Fibroblast of villous mesenchyme (primary cell): ENCODE data around the gene PRSS23. TPM values are rescaled to one million over a fixed set of nuclear protein-coding genes. Genes with fewer than 3 reads are reported as not detected.

ENCODE experiments used
- DNase-seq: peaks from one replicate; pipeline ENCODE4 v3.0.0-alpha.2; 2010; ENCODE audit warnings: low read depth
- H3K4me3 ChIP-seq: 2 replicates; pipeline ENCODE4 v1.5.1; 2011; ENCODE audit warnings: low read depth, mild to moderate bottlenecking, low read length
- CTCF ChIP-seq: IDR thresholded peaks from 2 replicates; pipeline ENCODE4 v1.5.1; 2012; ENCODE audit warnings: low read depth, mild to moderate bottlenecking, low read length; ENCODE audit not compliant: insufficient read depth
- total RNA-seq: library from RNA; depleted of rRNA; stranded (reverse); fragments of >200 nt; gene quantifications from 2 replicates; pipeline ENCODE4 v1.2.3, GENCODE V29; 2012

Gene PRSS23
- total RNA-seq, 1 donor: 136 TPM

GRCh38 chr11:86803136-86804045 is 3.0 kb downstream of the PRSS23 start:
- DNase-seq: no peak
- no peak overlapping the region for H3K4me3 ChIP-seq
- no peak for TF ChIP-seq CTCF

GRCh38 chr11:86804951-86805350 is 4.6 kb downstream of the PRSS23 start:
- TF ChIP-seq CTCF: no peak
- no peak overlapping the region for H3K4me3 ChIP-seq
- DNase-seq: no peak

DNA sequence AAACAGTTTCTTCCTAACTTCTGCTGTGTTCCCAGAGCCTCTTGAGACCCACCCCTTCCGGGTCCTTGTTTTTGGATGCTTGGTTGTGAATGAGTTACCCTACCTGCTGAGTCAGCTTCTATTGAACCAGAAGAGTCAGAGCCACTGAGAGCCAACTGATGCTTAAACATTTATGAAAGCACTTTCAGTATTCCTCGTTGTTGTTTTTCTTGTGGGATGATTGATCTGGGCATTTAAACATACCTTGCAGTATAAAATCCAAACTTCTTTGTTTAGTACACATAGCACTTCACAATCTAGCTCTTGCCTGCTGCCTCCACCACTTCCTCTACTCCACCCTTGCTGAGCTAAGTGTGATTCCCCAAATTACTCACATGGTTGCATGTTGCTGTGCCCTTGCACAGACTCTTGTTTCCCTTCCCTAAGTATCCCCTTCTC is 5.5 kb downstream of the PRSS23 start:
- no peak for DNase-seq
- no peak overlapping the region for H3K4me3 ChIP-seq
- no peak for TF ChIP-seq CTCF

DNA sequence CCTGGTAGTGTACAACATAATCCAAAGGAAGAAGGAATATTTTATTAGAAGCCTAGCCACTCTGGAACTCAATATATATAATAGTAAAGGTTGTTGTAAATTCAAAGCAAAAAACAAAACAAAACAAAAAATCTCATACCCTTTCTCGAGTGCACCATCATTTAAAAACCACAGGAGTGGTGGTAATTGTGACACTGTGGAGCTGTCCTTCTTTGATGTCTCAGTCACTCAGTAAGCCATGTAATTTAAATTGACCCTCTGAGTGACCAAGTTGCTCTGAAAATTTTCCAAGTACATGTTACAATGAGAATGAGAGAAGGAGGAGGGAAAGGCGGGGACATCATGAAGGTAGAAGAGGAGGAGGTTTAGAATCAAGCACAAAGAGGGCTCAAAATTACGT is 6.6 kb downstream of the PRSS23 start:
- no peak for DNase-seq
- H3K4me3 ChIP-seq: no peak overlapping the region
- no peak for TF ChIP-seq CTCF

GRCh38 chr11:86807360-86807759 is 7.0 kb downstream of the PRSS23 start:
- DNase-seq: no peak
- no peak overlapping the region for H3K4me3 ChIP-seq
- no peak for TF ChIP-seq CTCF

GRCh38 chr11:86809561-86809960 is 9.2 kb downstream of the PRSS23 start:
- DNase-seq: no peak
- no peak overlapping the region for H3K4me3 ChIP-seq
- no peak for TF ChIP-seq CTCF
